OCI-LY1 (cell line): ENCODE results near the gene RNASEH2B.

Source experiments
- EZH2 ChIP-seq: fragments of 200-600 bp; sonication (generic), shearing (Covaris generic); IDR thresholded peaks from 2 replicates; pipeline ENCODE4 v1.8.0; 2017; ENCODE audit warnings: borderline replicate concordance, mixed run types, mild to moderate bottlenecking, antibody characterized with exemption, low read length, moderate library complexity, mixed read lengths
- TF ChIP-seq, protein P1 (sequence below): fragments of 200-600 bp; sonication (generic), shearing (Covaris generic); IDR thresholded peaks from 2 replicates; pipeline ENCODE4 v1.5.1; 2017; ENCODE audit warnings: mild to moderate bottlenecking, antibody characterized with exemption, low read length, moderate library complexity, mixed read lengths

DNA sequence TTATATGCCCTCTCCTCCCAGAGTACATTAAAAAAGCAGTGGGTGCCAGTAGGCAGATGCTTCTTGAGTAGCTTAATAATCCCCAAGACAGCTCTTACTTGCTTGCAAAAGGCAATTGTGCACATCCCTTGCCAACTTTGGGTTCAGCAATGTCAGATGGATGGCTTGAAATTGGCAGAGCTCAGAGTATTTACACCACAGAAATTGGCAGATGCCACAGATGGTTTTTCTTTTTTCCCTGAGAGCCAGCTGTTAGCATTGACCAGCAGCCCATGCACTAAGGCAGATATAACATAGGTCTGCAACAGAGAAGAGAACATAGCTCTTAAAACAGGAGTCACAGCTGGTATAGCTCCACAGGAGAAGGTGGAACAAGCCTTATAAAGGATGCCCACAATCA lies 18.4 kb upstream of the RNASEH2B start:
- TF ChIP-seq, protein P1, sequence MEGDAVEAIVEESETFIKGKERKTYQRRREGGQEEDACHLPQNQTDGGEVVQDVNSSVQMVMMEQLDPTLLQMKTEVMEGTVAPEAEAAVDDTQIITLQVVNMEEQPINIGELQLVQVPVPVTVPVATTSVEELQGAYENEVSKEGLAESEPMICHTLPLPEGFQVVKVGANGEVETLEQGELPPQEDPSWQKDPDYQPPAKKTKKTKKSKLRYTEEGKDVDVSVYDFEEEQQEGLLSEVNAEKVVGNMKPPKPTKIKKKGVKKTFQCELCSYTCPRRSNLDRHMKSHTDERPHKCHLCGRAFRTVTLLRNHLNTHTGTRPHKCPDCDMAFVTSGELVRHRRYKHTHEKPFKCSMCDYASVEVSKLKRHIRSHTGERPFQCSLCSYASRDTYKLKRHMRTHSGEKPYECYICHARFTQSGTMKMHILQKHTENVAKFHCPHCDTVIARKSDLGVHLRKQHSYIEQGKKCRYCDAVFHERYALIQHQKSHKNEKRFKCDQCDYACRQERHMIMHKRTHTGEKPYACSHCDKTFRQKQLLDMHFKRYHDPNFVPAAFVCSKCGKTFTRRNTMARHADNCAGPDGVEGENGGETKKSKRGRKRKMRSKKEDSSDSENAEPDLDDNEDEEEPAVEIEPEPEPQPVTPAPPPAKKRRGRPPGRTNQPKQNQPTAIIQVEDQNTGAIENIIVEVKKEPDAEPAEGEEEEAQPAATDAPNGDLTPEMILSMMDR: no peak
- TF ChIP-seq EZH2: no peak
